D721Med (cell line): ENCODE data around the gene CADM1.
A peak's percentile ranks its signal among the peaks of the same experiment; 100 is the strongest.

ENCODE experiments used
- DNase-seq: peaks from one replicate; pipeline ENCODE4 v3.0.0; 2011; ENCODE audit warnings: low spot score; ENCODE audit not compliant: insufficient read length
- FAIRE-seq: peaks from 2 replicates; lab custom pipeline; 2011; peaks lifted over from hg19 to GRCh38; lab: Jason Lieb, UNC
- CTCF ChIP-seq: IDR thresholded peaks from 2 replicates; pipeline ENCODE4 v1.5.1; 2012; ENCODE audit warnings: mild to moderate bottlenecking, control low read depth; ENCODE audit not compliant: insufficient read depth; ENCODE audit errors: missing control alignments

CADM1 gene

DNA sequence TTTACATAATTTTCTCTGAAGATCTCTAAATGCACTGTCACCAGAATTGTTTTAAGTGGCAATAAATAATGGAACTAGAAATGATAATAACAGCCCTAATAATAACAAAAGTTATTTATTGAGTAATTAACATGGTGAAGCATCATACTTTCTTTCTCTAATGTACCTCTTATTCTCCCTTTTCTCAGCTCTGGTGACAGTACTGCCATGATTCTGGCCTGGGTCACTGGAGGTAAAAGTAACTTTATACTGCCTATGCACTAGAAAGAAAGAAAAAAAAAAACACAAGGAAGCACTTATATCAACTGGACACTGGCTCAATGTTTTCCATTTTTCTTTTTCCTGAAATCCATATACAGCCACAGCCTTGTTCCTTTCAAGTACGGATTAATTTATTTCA lies 43.7 kb downstream of the CADM1 start:
- FAIRE-seq: no peak
- TF ChIP-seq CTCF: no peak
- no peak for DNase-seq

DNA sequence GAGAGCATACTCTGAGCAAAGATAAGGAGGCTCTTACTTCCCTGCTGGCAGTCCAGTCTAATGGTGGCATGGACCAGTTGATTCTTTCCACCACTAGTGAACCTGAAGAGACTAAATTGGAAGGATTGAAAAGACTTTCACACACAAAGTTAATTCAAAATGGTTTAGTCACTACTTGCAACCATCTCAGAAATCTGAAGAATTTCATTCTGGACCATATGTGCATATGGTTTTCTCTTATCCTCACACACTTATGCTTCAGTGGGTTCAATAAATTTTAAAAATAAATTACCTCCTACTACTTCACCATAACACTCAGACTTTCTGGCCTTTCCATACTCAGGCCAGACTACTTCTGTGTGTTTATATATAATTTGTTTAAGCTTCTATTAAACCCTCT lies 44.7 kb downstream of the CADM1 start:
- FAIRE-seq: peak; percentile 74
- no peak for DNase-seq
- TF ChIP-seq CTCF: no peak

DNA sequence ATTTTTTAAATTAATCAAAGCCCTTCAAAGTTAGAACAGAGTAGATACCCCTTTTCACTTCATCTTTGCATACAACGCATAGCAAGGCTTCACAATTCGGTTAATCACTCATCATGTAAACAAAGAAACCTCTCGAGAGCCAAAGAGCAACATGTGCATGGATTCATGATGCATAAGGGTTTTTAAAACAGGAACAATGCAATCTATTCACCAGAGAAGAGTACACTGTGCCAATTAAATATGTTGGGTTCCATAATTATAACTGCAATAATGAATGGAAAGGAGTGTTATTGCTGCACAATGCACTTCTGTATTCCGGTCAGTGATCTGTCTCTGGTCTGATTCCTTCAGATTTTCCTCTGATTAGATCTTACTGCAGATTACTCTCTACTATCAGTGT lies 45.3 kb downstream of the CADM1 start:
- no peak for DNase-seq
- no peak for FAIRE-seq
- no peak for TF ChIP-seq CTCF

DNA sequence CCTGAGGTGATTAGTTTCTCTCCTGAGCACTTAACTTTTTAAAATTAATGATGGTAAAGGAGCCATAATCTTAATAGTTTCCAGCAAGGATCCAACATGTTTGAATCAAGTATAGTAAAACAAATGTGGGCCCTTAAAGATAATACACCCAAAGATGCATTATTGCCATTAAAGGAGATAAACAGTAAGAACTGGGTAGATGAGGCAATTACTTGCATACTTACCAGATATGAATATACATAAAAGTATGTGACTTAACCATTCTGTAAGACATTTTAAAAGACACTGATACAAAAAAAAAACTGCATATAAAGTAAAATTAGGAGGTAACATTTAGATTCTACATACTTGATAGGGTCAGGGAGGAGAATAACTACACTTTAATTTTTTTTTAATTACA lies 48.2 kb downstream of the CADM1 start:
- DNase-seq (no peak), FAIRE-seq (no peak)
- TF ChIP-seq CTCF: no peak

- TF ChIP-seq CTCF: no peak
- DNase-seq: no peak
- FAIRE-seq: peak; percentile 41
Observed at GRCh38 chr11:115455613-115456012, 48.6 kb downstream of the CADM1 start.

GRCh38 chr11:115454525-115454924 lies 49.7 kb downstream of the CADM1 start:
- FAIRE-seq: no peak
- TF ChIP-seq CTCF: no peak

GRCh38 chr11:115453693-115454490 lies 50.3 kb downstream of the CADM1 start:
- TF ChIP-seq CTCF: no peak
- no peak for DNase-seq
- no peak for FAIRE-seq

More at GRCh38 chr11:115454525-115454924, 49.7 kb downstream of the CADM1 start:
- DNase-seq: no peak
